Vagina (tissue), 2 donors: ENCODE results near the gene C20orf202.

Experiments
- POLR2AphosphoS5 ChIP-seq, 2 donors: sonication (generic); formaldehyde crosslinking; IDR thresholded peaks; one replicate each; pipeline ENCODE4 v1.9.0; 2017; ENCODE audit warnings: antibody characterized with exemption in 2 of 2, mild to moderate bottlenecking in 2 of 2, low read depth in 1 of 2; ENCODE audit not compliant: insufficient read depth in 1 of 2
- TF ChIP-seq, protein P1 (sequence below), 3 experiments: fragments of 450-650 bp in 2 of 3; fragments of 200-600 bp in 1 of 3; sonication (generic) in 1 of 3; IDR thresholded peaks; one replicate each; pipeline ENCODE4 v1.5.1; 2017 to 2019; ENCODE audit warnings: antibody characterized with exemption in 3 of 3, mild to moderate bottlenecking in 2 of 3, moderate library complexity in 2 of 3

DNA sequence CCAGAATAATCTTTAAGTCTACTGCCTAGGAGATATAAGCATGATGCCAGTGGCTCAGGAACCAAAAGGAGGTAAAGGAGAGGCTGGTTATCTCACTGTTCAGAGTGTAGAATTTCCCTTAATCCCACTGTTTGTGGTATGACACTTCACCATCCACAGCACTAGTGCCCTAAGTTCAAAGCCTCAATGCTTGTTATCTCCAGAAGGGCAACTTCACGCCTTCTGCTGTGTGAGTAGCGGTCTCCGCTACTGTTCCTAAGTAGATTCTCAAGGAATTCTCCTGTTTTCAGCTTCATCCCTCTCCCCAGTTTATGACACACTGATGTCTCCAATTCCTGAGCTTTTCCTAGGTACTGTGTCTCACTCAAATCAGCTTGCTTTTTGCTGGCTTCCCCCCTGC lies 49.2 kb downstream of the C20orf202 start:
- TF ChIP-seq, protein P1, sequence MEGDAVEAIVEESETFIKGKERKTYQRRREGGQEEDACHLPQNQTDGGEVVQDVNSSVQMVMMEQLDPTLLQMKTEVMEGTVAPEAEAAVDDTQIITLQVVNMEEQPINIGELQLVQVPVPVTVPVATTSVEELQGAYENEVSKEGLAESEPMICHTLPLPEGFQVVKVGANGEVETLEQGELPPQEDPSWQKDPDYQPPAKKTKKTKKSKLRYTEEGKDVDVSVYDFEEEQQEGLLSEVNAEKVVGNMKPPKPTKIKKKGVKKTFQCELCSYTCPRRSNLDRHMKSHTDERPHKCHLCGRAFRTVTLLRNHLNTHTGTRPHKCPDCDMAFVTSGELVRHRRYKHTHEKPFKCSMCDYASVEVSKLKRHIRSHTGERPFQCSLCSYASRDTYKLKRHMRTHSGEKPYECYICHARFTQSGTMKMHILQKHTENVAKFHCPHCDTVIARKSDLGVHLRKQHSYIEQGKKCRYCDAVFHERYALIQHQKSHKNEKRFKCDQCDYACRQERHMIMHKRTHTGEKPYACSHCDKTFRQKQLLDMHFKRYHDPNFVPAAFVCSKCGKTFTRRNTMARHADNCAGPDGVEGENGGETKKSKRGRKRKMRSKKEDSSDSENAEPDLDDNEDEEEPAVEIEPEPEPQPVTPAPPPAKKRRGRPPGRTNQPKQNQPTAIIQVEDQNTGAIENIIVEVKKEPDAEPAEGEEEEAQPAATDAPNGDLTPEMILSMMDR (IDR thresholded peaks at IDR 0.05), result no peak
- no peak for TF ChIP-seq POLR2AphosphoS5 (IDR thresholded peaks at IDR 0.05; ENCODE audit: insufficient read depth in 1 of 2, low read depth in 1 of 2)
